H1 (cell line): ENCODE measurements around the gene RCC1. TPM values are rescaled to one million over a fixed set of nuclear protein-coding genes. Genes with fewer than 3 reads are reported as not detected.

Experiments used
- CTCF ChIA-PET: fragments of 300-600 bp; sonication (Branson Sonifier 250); formaldehyde crosslinking; loops from one replicate; lab custom pipeline; 2021; ENCODE audit not compliant: partially characterized antibody; lab: Charles Lee
- POLR2A ChIA-PET: fragments of 300-600 bp; sonication (Branson Sonifier 250); formaldehyde crosslinking; loops from one replicate; lab custom pipeline; 2021; ENCODE audit warnings: inconsistent platforms; ENCODE audit not compliant: partially characterized antibody; lab: Charles Lee
- DNase-seq, 2 experiments: peaks; one replicate each; pipeline versions ENCODE4 v3.0.0 to v3.0.0-alpha.2; 2010 to 2022; ENCODE audit warnings: low spot score in 2 of 2, low read depth in 1 of 2, mixed read lengths in 1 of 2
- FAIRE-seq: peaks from 2 replicates; lab custom pipeline; 2011; peaks lifted over from hg19 to GRCh38; lab: Jason Lieb, UNC
- H2AFZ ChIP-seq: 2 replicates; pipeline ENCODE4 v1.8.1; 2012; ENCODE audit warnings: low read length, inconsistent platforms
- H2AK5ac ChIP-seq: 2 replicates; pipeline ENCODE4 v1.6.1; 2013; ENCODE audit warnings: low read depth, low read length
- H2BK120ac ChIP-seq: replicated peaks from 2 replicates; pipeline ENCODE3; 2013; ENCODE audit warnings: low read depth, low read length, inconsistent platforms
- H2BK12ac ChIP-seq: 2 replicates; pipeline ENCODE4 v1.6.1; 2013; ENCODE audit warnings: low read depth, low read length
- H2BK15ac ChIP-seq: 2 replicates; pipeline ENCODE4 v1.6.1; 2013; ENCODE audit warnings: low read length
- H2BK20ac ChIP-seq: 2 replicates; pipeline ENCODE4 v1.6.1; 2013; ENCODE audit warnings: low read length
- H2BK5ac ChIP-seq: 2 replicates; pipeline ENCODE4 v1.6.1; 2013; ENCODE audit warnings: low read depth, low read length
- H3K14ac ChIP-seq: 2 replicates; pipeline ENCODE4 v1.6.1; 2013; ENCODE audit warnings: inconsistent platforms; ENCODE audit not compliant: insufficient read length
- H3K18ac ChIP-seq: 2 replicates; pipeline ENCODE4 v1.6.1; 2013; ENCODE audit warnings: low read length; ENCODE audit errors: extremely low read depth
- H3K23ac ChIP-seq: 2 replicates; pipeline ENCODE4 v1.6.1; 2013; ENCODE audit warnings: inconsistent platforms; ENCODE audit not compliant: insufficient read length
- H3K23me2 ChIP-seq: 2 replicates; pipeline ENCODE4 v1.6.1; 2013; ENCODE audit warnings: low read depth, low read length
- H3K27ac ChIP-seq: 2 replicates; pipeline ENCODE4 v1.6.1; 2011; ENCODE audit warnings: low read depth, low read length, inconsistent platforms
- H3K27me3 ChIP-seq, 4 experiments: replicated peaks in 1 of 4; 1 replicate in 1 of 4; 2 replicates in 3 of 4; pipeline versions ENCODE4 v1.6.1 to v1.8.1; 2011 to 2013; ENCODE audit warnings: low read length in 3 of 4, mild to moderate bottlenecking in 3 of 4, inconsistent platforms in 2 of 4, mixed read lengths in 2 of 4, moderate library complexity in 1 of 4; ENCODE audit not compliant: control insufficient read depth in 3 of 4, insufficient read depth in 3 of 4; ENCODE audit errors: extremely low read depth in 1 of 4
- H3K36me3 ChIP-seq, 4 experiments: 2 replicates each; pipeline versions ENCODE4 v1.6.1 to v1.8.1; 2011 to 2013; ENCODE audit warnings: mild to moderate bottlenecking in 4 of 4, low read length in 3 of 4, moderate library complexity in 2 of 4, control low read depth in 1 of 4, inconsistent platforms in 1 of 4; ENCODE audit not compliant: insufficient read depth in 4 of 4, control insufficient read depth in 2 of 4
- H3K4ac ChIP-seq: replicated peaks from 2 replicates; pipeline ENCODE3; 2013; ENCODE audit warnings: low read length, low read depth, mixed read lengths, inconsistent platforms; ENCODE audit not compliant: insufficient read length
- H3K4me1 ChIP-seq, 4 experiments: replicated peaks in 1 of 4; 1 replicate in 1 of 4; 2 replicates in 3 of 4; pipeline versions ENCODE4 v1.6.1 to v1.8.1; 2011 to 2013; ENCODE audit warnings: low read length in 3 of 4, inconsistent platforms in 2 of 4, mixed read lengths in 1 of 4; ENCODE audit not compliant: insufficient read depth in 4 of 4, control insufficient read depth in 3 of 4
- H3K4me2 ChIP-seq, 2 experiments: 2 replicates each; pipeline versions ENCODE4 v1.6.1 to v1.8.1; 2011 to 2013; ENCODE audit warnings: low read depth in 2 of 2, low read length in 2 of 2, control low read depth in 1 of 2, inconsistent platforms in 1 of 2, mild to moderate bottlenecking in 1 of 2; ENCODE audit not compliant: insufficient read depth in 1 of 2
- H3K4me3 ChIP-seq, 4 experiments: fragments of 200-600, 300-600 bp in 1 of 4; sonication (generic), shearing (Covaris generic), sonication (Bioruptor Twin) in 1 of 4; 2 replicates each; pipeline versions ENCODE4 v1.5.1 to v1.8.1; 2011 to 2016; ENCODE audit warnings: low read length in 4 of 4, low read depth in 3 of 4, control low read depth in 2 of 4, inconsistent platforms in 2 of 4, mild to moderate bottlenecking in 2 of 4, mixed read lengths in 1 of 4, moderate library complexity in 1 of 4; ENCODE audit not compliant: insufficient read depth in 2 of 4; ENCODE audit errors: extremely low read depth in 1 of 4
- H3K56ac ChIP-seq: replicated peaks from 2 replicates; pipeline ENCODE3; 2013; ENCODE audit warnings: low read depth, mild to moderate bottlenecking, mixed read lengths, low read length, inconsistent platforms; ENCODE audit not compliant: insufficient read length
- H3K79me1 ChIP-seq: 2 replicates; pipeline ENCODE4 v1.6.1; 2013; ENCODE audit warnings: low read depth, low read length, control low read depth
- H3K79me2 ChIP-seq, 2 experiments: 2 replicates each; pipeline versions ENCODE4 v1.6.1 to v1.8.1; 2012 to 2013; ENCODE audit warnings: low read length in 2 of 2, mild to moderate bottlenecking in 2 of 2, inconsistent platforms in 1 of 2; ENCODE audit not compliant: insufficient read depth in 2 of 2, control insufficient read depth in 1 of 2
- H3K9ac ChIP-seq, 4 experiments: replicated peaks in 1 of 4; 1 replicate in 1 of 4; 2 replicates in 3 of 4; pipeline versions ENCODE4 v1.6.1 to v1.8.1; 2011 to 2013; ENCODE audit warnings: low read depth in 3 of 4, low read length in 3 of 4, control low read depth in 2 of 4, mild to moderate bottlenecking in 2 of 4, moderate library complexity in 2 of 4, inconsistent platforms in 1 of 4; ENCODE audit errors: extremely low read depth in 1 of 4
- H3K9me3 ChIP-seq, 2 experiments: 2 replicates each; pipeline versions ENCODE4 v1.6.1 to v1.8.1; 2012 to 2013; ENCODE audit warnings: mild to moderate bottlenecking in 2 of 2, moderate library complexity in 2 of 2, control low read depth in 1 of 2, inconsistent platforms in 1 of 2, low read depth in 1 of 2, low read length in 1 of 2, mixed read lengths in 1 of 2; ENCODE audit not compliant: insufficient read depth in 2 of 2
- H4K20me1 ChIP-seq, 2 experiments: replicated peaks in 1 of 2; 2 replicates each; pipeline versions ENCODE3 to v1.8.1; 2011 to 2013; ENCODE audit warnings: inconsistent platforms in 2 of 2, low read length in 2 of 2, mild to moderate bottlenecking in 1 of 2; ENCODE audit not compliant: insufficient read depth in 2 of 2, control insufficient read depth in 1 of 2
- H4K5ac ChIP-seq: 2 replicates; pipeline ENCODE4 v1.6.1; 2013; ENCODE audit warnings: low read length, low read depth, mixed read lengths, inconsistent platforms; ENCODE audit not compliant: insufficient read length
- H4K8ac ChIP-seq: 2 replicates; pipeline ENCODE4 v1.8.0; 2013; ENCODE audit warnings: mild to moderate bottlenecking, moderate library complexity, low read length, inconsistent platforms; ENCODE audit not compliant: insufficient read depth; ENCODE audit errors: extremely low read depth
- H4K91ac ChIP-seq: replicated peaks from 2 replicates; pipeline ENCODE3; 2013; ENCODE audit warnings: low read length, mixed read lengths, inconsistent platforms; ENCODE audit not compliant: insufficient read length
- WGBS, 2 experiments: shearing (Covaris generic) in 1 of 2; methylation state at CpG; one replicate each; pipeline versions ENCODE4 v1.1.6 to v1.1.7; 2013 to 2015; ENCODE audit warnings: low lambda C conversion rate in 2 of 2, mixed read lengths in 2 of 2, inconsistent platforms in 1 of 2, low coverage in 1 of 2, missing lambda C conversion rate in 1 of 2; ENCODE audit not compliant: insufficient replicate concordance in 2 of 2, insufficient coverage in 1 of 2, insufficient read length in 1 of 2; ENCODE audit errors: extremely low coverage in 1 of 2, missing lambda C conversion rate in 1 of 2; 5-methylcytosine and 5-hydroxymethylcytosine counted together
- polyA plus RNA-seq, 7 experiments: library from polyadenylated mRNA; depleted of rRNA in 3 of 7; stranded (reverse) in 5 of 7; unstranded in 2 of 7; fragments of >200 nt in 5 of 7; fragments of 200-250 nt in 2 of 7; gene quantifications; 1 replicate in 5 of 7; 2 replicates in 1 of 7; 4 replicates in 1 of 7; pipeline versions ENCODE4 v1.2.1 to v1.2.3, GENCODE V29; 2011 to 2013; ENCODE audit warnings: missing spikeins in 2 of 7, mixed read lengths in 2 of 7
- total RNA-seq: library from RNA; stranded (reverse); fragmentation: NEBNext Ultra II Directional; extraction: Animal tissue kit (Norgen Biotek cat#: 25700); gene quantifications from 2 replicates; pipeline ENCODE4 v1.2.1, GENCODE V29; 2021

Gene RCC1
- total and polyA plus RNA-seq, 2 of the 8 experiments (the other 6 are each of a cell fraction or from before 2014, with no cell fraction given) = 48.5 to 98.4 TPM

- 98% methylated on average over 7 of the region's 7 CpGs; no CpG with 5 or more reads in 1 of the 2 experiments for WGBS, 2 experiments
- no peak overlapping the region for H4K5ac ChIP-seq
- no peak overlapping the region for H3K4ac ChIP-seq
- H3K4me3 ChIP-seq = no peak overlapping the region
- DNase-seq = no peak
- no peak overlapping the region for H3K27ac ChIP-seq
- H2BK120ac ChIP-seq = no peak overlapping the region
- H2BK12ac ChIP-seq = no peak overlapping the region
- H3K4me1 ChIP-seq = no peaks in the 10 kb centered on the region
- ChIA-PET CTCF (interaction anchor here (0.6 to 2.4 kb wide), 9 partner anchors 11 to 346 kb away, joined by 3 to 9 read pairs (median 3); no protein-coding TSS in a partner anchor), POLR2A (interaction anchor here (0.7 to 29.3 kb wide), 8 partner anchors 4 to 910 kb away, joined by 3 to 552 read pairs (median 4); partner anchors contain the start of gene TRNAU1AP)
- no peaks in the 10 kb centered on the region for H3K79me1 ChIP-seq
- H3K4me2 ChIP-seq = no peak overlapping the region
- H3K9me3 ChIP-seq = no peaks in the 10 kb centered on the region
- peaks cover 0 to 1% of the 10 kb centered on the region in 2 experiments for H4K20me1 ChIP-seq
- H2AK5ac ChIP-seq = no peak overlapping the region
- no peak overlapping the region for H3K23ac ChIP-seq
- no peak overlapping the region for H3K9ac ChIP-seq
- H3K56ac ChIP-seq = no peak overlapping the region
- H4K91ac ChIP-seq = no peak overlapping the region
- H3K27me3 ChIP-seq = no peaks in the 10 kb centered on the region
- H3K18ac ChIP-seq = no peak overlapping the region
- FAIRE-seq = no peak
- H3K36me3 ChIP-seq = peaks cover 22 to 57% (median 48%) of the 10 kb centered on the region in 4 experiments
- no peak overlapping the region for H2BK5ac ChIP-seq
- no peak overlapping the region for H2BK20ac ChIP-seq
- no peak overlapping the region for H2AFZ ChIP-seq
- H3K14ac ChIP-seq = no peak overlapping the region
- no peak overlapping the region for H4K8ac ChIP-seq
- H3K79me2 ChIP-seq = no peaks in the 10 kb centered on the region
- no peaks in the 10 kb centered on the region for H3K23me2 ChIP-seq
- H2BK15ac ChIP-seq = no peak overlapping the region
Measured at GRCh38 chr1:28565040-28565439, 59.2 kb downstream of the RCC1 start.
